Ovary (tissue), 3 donors: ENCODE results near the gene SLC9A8.

ENCODE experiments used
- POLR2A ChIP-seq: fragments of 450-650 bp; IDR thresholded peaks from one replicate; pipeline ENCODE4 v1.6.1; 2017; ENCODE audit warnings: antibody characterized with exemption, mild to moderate bottlenecking, moderate library complexity
- TF ChIP-seq, protein P1 (sequence below), 3 donors: fragments of 450-650 bp in 2 of 3; fragments of 200-600 bp in 1 of 3; IDR thresholded peaks; one replicate each; pipeline versions ENCODE4 v1.5.1 to v1.8.0; 2016 to 2022; ENCODE audit warnings: antibody characterized with exemption in 3 of 3, mild to moderate bottlenecking in 1 of 3
- donor health status: DM: no; HTN: no; CAD: no.

DNA sequence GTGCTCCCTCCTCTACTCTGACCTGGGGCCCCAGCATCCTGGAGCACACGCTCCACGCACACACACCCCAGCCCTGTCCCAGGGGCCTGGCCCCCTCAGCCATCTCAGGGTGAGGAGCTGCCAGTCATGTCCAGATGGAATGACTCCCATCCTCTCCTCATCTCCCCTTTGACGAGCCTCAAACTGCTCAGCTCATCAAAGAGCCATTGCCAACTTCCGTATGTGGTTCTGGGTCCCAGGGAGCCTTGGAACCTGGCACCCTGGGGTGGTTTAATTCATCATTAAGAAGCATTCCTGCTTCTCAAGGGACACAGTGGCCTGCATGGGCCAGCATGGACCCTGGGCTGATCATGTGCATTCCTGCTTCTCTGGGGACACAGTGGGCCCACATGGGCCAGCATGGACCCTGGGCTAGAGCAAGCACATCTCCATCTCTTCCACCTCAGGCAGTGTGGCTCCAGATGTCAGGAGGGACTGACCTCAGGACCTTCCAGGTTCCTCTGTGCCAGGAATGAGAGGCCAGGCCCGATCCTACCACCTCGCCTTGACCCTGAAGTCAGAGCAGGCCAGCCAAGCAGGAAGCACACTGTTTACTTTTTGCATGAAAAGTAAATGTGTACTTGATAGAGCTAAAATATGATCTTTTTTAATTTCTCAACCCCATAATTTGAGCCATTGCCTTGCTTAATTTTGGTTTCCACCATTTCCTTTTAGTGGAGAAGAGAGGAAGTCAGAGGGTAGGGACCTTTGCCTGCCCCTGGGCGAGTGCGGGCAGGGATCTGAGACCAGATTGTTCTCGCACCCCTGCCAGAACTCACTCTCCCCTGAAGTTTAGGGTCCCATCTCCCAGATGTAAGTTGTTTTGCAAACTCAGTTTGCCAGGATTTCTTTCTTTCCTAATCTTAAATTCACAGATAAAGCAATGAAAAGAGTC is 76.6 kb downstream of the SLC9A8 start:
- TF ChIP-seq, protein P1, sequence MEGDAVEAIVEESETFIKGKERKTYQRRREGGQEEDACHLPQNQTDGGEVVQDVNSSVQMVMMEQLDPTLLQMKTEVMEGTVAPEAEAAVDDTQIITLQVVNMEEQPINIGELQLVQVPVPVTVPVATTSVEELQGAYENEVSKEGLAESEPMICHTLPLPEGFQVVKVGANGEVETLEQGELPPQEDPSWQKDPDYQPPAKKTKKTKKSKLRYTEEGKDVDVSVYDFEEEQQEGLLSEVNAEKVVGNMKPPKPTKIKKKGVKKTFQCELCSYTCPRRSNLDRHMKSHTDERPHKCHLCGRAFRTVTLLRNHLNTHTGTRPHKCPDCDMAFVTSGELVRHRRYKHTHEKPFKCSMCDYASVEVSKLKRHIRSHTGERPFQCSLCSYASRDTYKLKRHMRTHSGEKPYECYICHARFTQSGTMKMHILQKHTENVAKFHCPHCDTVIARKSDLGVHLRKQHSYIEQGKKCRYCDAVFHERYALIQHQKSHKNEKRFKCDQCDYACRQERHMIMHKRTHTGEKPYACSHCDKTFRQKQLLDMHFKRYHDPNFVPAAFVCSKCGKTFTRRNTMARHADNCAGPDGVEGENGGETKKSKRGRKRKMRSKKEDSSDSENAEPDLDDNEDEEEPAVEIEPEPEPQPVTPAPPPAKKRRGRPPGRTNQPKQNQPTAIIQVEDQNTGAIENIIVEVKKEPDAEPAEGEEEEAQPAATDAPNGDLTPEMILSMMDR (IDR thresholded peaks at IDR 0.05): no peak
- TF ChIP-seq POLR2A: no peak
